Activated naive CD4-positive, alpha-beta T cell treated with anti-CD3 and anti-CD28 coated beads, Interleukin-2, amount 50 U/mL, for 72 hours (primary cell): ENCODE results near the gene MYO9A. TPM values are rescaled to one million over a fixed set of nuclear protein-coding genes. Genes with fewer than 3 reads are reported as not detected.

Experiments
- ATAC-seq, 2 donors: fragments of 150-1000 bp; cut with Tn5 transposase; 2 replicates each; pipeline ENCODE4 v1.10.0; 2021; ENCODE audit warnings: mild to moderate bottlenecking in 2 of 2, moderate library complexity in 2 of 2
- DNase-seq, 2 donors: peaks; one replicate each; pipeline ENCODE4 v3.0.0; 2021 to 2022; ENCODE audit warnings: low spot score in 2 of 2
- H3K27ac Mint-ChIP-seq, 2 donors: one replicate each; pipeline ENCODE4 v1.8.0; 2022; ENCODE audit warnings: mild to moderate bottlenecking in 2 of 2, mixed read lengths in 2 of 2
- H3K36me3 Mint-ChIP-seq, 2 donors: one replicate each; pipeline ENCODE4 v1.8.0; 2022; ENCODE audit warnings: mixed read lengths in 2 of 2
- H3K9me3 Mint-ChIP-seq, 2 donors: one replicate each; pipeline ENCODE4 v1.8.0; 2022; ENCODE audit warnings: mixed read lengths in 2 of 2
- total RNA-seq, 2 donors: library from RNA; stranded (reverse); gene quantifications; one replicate each; pipeline ENCODE4 v1.2.3, GENCODE V29; 2022

MYO9A gene
- total RNA-seq, result 10 to 100 TPM; 13.1 to 20.9 TPM

DNA sequence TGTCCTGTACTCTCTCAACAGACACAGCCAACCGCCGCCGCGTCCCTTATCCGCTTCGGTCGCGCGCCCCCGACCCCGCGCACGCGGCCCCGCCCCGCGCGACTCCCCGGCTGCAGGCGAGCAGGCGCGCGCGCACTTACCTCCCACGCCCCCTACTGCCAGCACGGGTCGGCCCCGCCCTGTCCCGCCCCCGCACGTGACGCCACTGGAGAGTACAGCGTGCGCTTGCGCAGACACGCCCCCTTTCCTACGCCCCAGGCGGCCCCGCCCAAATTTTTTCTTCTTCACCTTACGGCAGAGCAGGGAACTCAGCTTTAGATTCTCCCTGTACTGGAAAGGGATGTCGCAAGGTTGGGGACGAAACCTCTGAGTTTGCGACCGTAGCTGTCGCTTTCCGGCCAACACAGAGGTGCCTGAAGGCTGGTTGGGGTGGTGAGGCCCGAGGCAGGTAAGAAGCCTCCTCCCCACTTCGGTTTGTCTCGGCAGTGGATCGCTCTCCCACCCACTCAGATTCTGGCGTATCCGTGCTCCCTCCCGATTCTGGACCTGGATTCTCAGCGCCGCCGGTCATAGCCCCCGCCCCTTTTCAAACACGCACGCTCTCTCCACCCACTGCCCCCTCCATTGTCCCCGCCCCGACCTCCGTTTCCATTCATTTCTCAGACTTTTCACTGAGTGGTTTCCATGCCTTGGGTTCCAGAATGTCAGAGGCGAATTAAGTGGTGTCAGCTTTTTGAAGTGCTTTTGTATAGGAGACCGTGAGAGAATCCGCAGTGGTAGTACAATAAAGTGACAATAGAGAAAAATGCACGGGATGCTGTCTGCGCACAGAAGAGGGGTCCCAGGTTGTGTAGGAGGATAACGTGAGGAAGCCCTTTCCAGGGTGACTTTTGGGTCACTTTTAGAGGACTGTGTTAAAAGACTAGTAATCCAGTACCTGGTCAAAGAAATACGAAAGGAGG is at the start of gene MYO9A, which contains the start of gene SENP8:
Gene MYO9A (minus strand): TSS at position 134 of the 962 bp plus-strand sequence. CDS start 71,587 bp downstream, outside the sequence.
Gene SENP8 (plus strand): TSS at position 387 of the 962 bp plus-strand sequence. CDS start 21,221 bp downstream, outside the sequence.
- ATAC-seq (peak; percentile 72 to 76), DNase-seq (peak; percentile 95 to 96)
- Mint-ChIP-seq H3K9me3 (no peaks in the 10 kb centered on the region), H3K36me3 (peaks cover 4 to 13% of the 10 kb centered on the region in 2 donors), H3K27ac (peak within 1 kb of the TSS; percentile 94 to 98)

DNA sequence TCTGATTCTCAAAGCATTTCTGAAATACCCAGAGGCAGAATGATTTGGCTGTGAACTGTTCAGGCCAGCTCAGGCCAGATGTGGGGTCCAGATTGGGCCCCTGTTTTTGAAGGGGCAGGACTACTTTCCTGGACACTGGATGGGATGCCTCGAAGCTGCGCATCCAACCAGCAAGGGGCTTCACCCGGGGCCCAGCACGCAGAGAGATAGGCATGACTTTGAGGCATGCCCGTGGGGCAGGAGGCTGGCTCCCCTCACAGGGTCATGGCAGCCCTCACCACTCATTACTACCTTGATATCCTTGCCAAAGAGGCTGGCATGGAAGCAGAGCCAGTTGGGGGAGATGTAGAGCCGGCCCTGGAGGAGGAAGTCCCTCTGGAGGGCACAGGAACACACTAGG is 49.5 kb upstream of the MYO9A start:
- ATAC-seq (no peak), DNase-seq (no peak)
- Mint-ChIP-seq H3K9me3 (no peaks in the 10 kb centered on the region), H3K36me3 (no peaks in the 10 kb centered on the region), H3K27ac (peak overlapping the region in 1 of 2 donors; percentile 13)

DNA sequence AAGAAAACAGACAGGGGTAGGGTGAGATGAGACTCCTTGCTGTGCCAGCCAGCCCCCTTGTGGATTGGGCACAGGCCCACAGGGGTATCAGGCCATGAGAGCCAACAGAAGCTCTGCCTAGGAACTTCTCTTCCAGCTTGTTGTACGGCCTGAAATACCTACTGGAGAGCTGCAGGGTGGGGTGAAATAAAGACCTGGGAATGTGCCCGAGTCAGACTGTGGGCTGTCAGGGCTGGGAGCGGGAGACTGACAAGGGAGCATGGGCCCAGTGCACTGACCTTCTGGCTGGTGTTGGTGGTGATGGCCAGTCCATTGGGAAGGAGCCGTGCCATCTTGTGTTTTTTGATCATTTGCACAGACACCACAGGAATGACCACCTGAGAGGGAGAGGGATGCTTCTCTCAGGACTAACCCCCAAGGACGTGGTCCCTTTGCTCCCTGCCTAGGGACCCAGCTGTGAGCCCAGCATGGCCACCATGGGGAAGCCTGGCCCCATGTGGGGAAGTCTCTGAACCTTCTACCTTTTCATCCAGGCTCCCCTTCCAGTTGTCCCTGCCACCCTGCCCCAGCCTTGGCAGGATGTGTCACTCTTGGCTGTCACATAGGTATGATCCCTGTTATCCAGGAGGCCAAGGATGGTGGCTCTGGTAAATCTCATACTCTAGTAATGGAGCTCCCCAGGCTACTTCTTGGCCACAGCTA is 48.9 kb upstream of the MYO9A start:
- Mint-ChIP-seq H3K9me3 (no peaks in the 10 kb centered on the region), H3K36me3 (no peaks in the 10 kb centered on the region), H3K27ac (peak overlapping the region in 1 of 2 donors; percentile 13)
- no peak for ATAC-seq
- DNase-seq, result no peak

- DNase-seq (no peak), ATAC-seq (no peak)
- H3K27ac Mint-ChIP-seq, result no peak overlapping the region
- H3K36me3 Mint-ChIP-seq, result no peaks in the 10 kb centered on the region
- no peaks in the 10 kb centered on the region for H3K9me3 Mint-ChIP-seq
Measured at GRCh38 chr15:72163719-72164118, 45.8 kb upstream of the MYO9A start.

- H3K9me3 Mint-ChIP-seq, result no peaks in the 10 kb centered on the region
- DNase-seq (no peak), ATAC-seq (no peak)
- H3K36me3 Mint-ChIP-seq, result no peaks in the 10 kb centered on the region
- H3K27ac Mint-ChIP-seq, result no peak overlapping the region
Measured at GRCh38 chr15:72162569-72162968, 44.6 kb upstream of the MYO9A start.

- no peak for ATAC-seq
- Mint-ChIP-seq H3K9me3 (no peaks in the 10 kb centered on the region), H3K36me3 (no peaks in the 10 kb centered on the region), H3K27ac (peak overlapping the region in 1 of 2 donors; percentile 8)
- no peak for DNase-seq
Measured at GRCh38 chr15:72161361-72162132, 43.6 kb upstream of the MYO9A start.

- ATAC-seq (no peak), DNase-seq (no peak)
- no peaks in the 10 kb centered on the region for H3K9me3 Mint-ChIP-seq
- no peaks in the 10 kb centered on the region for H3K36me3 Mint-ChIP-seq
- H3K27ac Mint-ChIP-seq, result no peak overlapping the region
Measured at GRCh38 chr15:72160696-72161245, 42.8 kb upstream of the MYO9A start.

DNA sequence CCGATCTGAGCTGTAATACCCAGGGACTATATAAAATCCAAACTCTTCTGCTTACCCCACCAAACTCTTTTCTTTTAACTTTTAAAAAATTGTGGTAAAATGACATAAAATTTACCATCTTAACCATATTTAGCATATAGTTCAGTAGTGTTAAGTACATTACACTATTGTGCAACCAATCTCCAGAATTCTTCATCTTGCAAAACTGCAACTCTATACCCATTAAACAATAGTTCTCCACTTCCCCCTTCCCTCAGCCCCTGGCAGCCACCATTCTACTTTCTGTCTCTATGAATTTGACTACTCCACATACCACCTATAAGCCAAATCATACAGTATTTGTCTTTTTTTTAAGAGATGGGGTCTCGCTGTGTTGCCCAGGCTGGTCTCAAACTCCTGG is 39.0 kb upstream of the MYO9A start:
- H3K36me3 Mint-ChIP-seq, result no peaks in the 10 kb centered on the region
- DNase-seq, result no peak

DNA sequence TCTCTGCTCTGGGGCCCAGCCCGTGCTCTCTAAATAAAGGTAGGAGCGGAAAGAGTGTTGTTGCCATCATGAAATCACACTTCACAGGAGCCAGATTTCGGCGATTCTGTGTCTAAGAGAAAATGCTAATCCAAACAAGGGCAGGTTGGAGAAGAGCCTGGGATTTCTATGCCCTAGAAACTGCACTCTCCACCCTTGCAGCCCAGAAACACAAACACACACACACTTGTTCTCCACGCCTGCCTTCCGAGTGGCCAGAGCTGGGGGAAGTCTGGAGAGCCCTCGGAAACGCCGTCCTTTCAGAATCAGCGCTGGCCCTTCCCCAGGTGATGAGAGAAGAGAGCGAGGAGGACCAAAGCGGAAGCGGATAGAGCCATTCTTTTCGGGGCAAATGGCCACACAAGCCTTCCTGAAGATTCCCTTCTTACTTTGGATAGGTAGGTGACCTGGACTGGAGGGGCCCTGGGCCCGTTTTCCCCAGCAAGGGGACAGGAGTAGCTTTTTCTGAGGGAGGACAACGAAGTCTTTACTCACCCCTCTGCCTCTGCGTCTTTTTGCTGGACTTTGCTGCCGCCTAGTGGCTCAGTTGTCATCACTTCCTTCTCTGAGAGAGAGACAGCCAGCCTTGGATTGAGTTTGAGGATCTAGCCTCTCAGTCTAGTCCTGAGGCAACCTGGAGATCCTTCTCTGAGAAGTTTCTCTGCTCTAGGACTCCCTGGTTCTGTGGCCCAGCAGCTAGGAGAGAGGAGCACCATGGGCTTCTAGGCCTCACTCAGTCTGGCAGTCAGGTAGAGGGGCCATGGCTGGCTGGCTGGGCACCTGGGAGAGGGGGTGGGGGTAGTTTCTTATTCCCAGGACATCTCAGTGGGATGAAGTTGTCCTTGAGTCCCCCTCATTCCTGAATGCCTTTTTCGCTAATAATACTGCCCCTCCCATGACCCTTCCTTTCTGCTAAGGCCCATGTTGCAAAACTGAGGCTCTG is 38.0 kb upstream of the MYO9A start:
- no peaks in the 10 kb centered on the region for H3K9me3 Mint-ChIP-seq
- DNase-seq (peak; percentile 75 to 85), ATAC-seq (peak; percentile 96 to 97)
- H3K27ac Mint-ChIP-seq, result peak overlapping the region in 1 of 2 donors; percentile 76
- H3K36me3 Mint-ChIP-seq, result no peaks in the 10 kb centered on the region

More for the DNA sequence above, 39.0 kb upstream of the MYO9A start:
- H3K9me3 Mint-ChIP-seq, result no peaks in the 10 kb centered on the region
- ATAC-seq, result no peak
- no peak overlapping the region for H3K27ac Mint-ChIP-seq

DNA sequence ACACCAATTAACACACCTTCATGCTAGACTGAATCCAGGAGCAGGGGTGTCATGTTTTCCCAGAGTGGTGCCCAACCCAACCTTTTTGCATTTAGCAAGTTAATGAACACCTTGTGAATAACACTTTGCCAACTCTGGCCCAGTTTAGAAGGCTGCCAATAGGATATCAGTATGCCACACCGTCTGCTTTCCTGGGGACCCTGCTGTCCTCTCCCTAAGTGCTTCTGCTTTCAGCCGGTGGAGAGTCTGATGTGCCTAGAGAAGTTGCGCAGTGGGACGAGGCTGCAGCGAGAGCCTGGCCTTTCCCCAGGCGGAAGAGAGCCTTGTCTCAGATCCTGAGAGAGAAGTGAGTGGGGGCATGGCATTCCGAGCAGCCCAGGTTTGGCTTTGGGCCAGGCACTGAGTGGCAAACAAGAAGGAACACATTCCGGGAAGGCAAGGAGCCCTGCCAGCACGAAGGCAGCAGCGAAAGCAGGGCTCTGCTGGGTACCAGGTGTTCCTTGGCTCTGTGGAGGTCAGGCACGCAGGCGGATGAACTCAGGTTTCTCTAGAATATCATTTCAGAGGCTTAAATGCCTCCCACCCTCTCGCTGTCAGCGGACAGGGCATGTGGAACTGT is 37.2 kb upstream of the MYO9A start:
- peak overlapping the region in 1 of 2 donors; percentile 76 for H3K27ac Mint-ChIP-seq
- H3K36me3 Mint-ChIP-seq, result no peaks in the 10 kb centered on the region
- ATAC-seq (no peak), DNase-seq (no peak)
- no peaks in the 10 kb centered on the region for H3K9me3 Mint-ChIP-seq

DNA sequence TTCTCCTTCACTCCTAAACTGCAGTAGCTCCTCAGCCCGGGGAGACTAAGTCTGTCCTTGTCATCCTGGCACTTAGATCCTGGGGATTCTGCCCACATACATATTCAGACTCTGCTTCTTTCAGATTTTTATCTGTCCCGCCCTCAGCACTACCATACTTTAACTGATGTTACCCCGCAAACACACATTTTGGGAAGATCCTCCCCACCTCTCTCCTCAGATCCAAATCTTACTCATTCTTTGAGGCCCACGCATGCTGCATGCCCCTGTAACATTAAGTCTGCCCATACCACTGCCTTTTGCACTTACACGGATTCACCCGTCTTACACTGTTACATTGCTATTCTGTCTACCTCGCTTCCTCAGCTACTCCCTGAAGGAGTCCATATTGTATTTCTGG is 36.4 kb upstream of the MYO9A start:
- Mint-ChIP-seq H3K27ac (no peak overlapping the region), H3K9me3 (no peaks in the 10 kb centered on the region), H3K36me3 (no peaks in the 10 kb centered on the region)
- ATAC-seq (no peak), DNase-seq (no peak)

- H3K9me3 Mint-ChIP-seq, result no peaks in the 10 kb centered on the region
- no peak for ATAC-seq
Measured at GRCh38 chr15:72153269-72154000, 35.5 kb upstream of the MYO9A start.

DNA sequence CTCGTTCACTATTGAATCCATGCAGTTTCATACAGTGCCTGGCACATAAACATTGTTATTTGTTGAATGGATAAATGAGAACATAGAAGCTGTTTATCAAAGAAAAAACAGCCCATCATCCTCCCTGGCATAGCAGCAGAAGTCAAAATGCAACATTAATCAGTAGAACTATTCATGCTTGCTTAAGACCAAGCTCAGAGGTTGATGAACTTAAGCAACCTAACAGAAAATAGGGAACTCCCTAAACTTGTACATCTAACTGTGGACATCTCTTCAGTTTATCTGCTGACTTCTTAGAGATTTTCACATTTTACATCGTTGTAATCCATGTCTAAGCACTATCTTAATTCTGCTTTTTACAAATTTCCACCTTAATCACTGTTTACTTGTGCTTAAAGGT is 29.5 kb upstream of the MYO9A start:
- Mint-ChIP-seq H3K36me3 (no peaks in the 10 kb centered on the region), H3K27ac (no peak overlapping the region), H3K9me3 (no peaks in the 10 kb centered on the region)
- no peak for ATAC-seq
- DNase-seq, result no peak

More at GRCh38 chr15:72153269-72154000, 35.5 kb upstream of the MYO9A start:
- DNase-seq, result no peak
- Mint-ChIP-seq H3K36me3 (no peaks in the 10 kb centered on the region), H3K27ac (no peak overlapping the region)

- no peaks in the 10 kb centered on the region for H3K9me3 Mint-ChIP-seq
- no peak overlapping the region for H3K27ac Mint-ChIP-seq
- DNase-seq (no peak), ATAC-seq (no peak)
- no peaks in the 10 kb centered on the region for H3K36me3 Mint-ChIP-seq
Measured at GRCh38 chr15:72146934-72147333, 29.0 kb upstream of the MYO9A start.
